HG03354 (cell line): Measurements from ENCODE around the gene MYO7B.

Experiments used
- ATAC-seq: cut with Tn5 transposase; IDR thresholded peaks from one replicate; pipeline ENCODE4 v1.9.1; 2021; ENCODE audit warnings: mild to moderate bottlenecking; ENCODE audit not compliant: unreplicated experiment, poor library complexity, severe bottlenecking

The MYO7B gene

GRCh38 chr2:127545796-127546195, 10.3 kb downstream of the MYO7B start:
- no peak for ATAC-seq

- ATAC-seq = no peak
Measured at GRCh38 chr2:127546797-127547196, 11.3 kb downstream of the MYO7B start.

DNA sequence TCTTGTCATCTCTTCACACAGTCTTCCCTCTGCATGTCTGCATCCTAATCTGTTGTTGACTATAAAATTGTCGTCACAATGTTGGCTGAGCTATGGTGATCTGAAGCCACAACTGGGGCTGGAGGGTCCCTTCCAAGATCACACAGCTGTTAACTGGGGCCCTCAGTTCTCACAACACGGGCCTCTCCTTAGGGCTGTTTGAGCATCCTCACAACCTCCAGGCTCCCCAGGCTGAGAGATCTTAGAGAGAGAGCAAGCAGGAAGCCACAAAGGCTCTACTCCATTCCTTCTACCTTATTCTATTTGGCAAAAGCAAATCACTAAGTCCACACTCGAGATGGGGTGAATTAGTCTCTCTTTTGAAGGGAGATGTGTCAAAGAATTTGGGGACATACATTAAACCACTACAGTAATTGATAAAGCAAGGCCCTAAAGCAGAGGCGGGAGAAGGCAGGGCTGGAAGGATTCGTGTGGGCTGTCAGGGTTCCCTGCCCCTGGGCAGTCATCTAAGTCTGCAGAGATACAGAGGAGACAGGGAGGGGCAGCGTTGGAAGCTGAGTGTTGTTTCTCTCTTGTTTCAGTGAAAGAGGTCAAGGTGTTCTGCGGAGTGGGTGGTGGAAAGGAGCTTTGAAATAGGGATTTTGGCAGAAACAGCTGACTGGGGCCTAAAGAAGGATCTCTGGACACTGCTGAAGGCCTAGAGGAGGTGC, 15.9 kb downstream of the MYO7B start:
- no peak for ATAC-seq

- no peak for ATAC-seq
Measured at GRCh38 chr2:127552336-127552735, 16.9 kb downstream of the MYO7B start.

DNA sequence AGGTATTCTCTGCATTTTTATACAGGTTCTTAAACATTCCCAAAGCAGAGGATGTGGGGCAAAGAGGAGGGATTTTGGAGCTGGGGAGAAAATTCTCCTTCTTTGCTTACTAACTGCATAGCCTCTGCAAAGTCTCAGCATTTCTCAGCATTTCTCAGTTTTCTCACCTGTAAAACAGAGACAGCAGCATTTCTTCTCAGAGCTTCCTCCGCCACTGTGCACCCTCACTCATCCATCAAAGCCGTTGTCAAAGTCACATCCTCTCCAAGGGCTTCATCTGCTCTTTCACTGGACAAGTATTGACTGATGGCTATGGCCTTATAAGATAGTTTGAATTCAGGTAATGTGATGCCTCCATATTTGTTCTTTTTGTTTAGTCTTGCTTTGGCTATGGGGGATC, 17.4 kb downstream of the MYO7B start:
- no peak for ATAC-seq

GRCh38 chr2:127558911-127559310, 23.4 kb downstream of the MYO7B start:
- no peak for ATAC-seq

DNA sequence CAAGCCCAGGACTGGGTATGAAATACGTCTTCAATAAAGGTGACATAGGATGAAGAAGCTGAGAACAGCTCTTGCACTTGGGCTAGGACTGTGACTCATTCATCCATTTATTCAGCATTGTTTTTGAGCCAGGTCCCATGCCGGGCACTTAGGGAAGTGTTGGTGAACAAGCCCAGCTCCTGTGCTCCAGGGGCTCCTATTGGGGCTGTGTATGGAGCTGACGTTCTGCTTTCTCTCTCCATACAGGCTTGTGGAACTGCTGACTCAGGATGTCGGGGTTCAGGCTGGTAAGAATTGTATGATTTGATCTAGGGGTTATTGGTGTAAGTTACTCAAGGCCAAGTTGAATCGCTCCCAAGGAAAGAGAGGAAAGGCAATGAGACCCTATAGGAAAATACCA, 24.0 kb downstream of the MYO7B start:
- no peak for ATAC-seq

- ATAC-seq = no peak
Measured at GRCh38 chr2:127560201-127560930, 24.9 kb downstream of the MYO7B start.

DNA sequence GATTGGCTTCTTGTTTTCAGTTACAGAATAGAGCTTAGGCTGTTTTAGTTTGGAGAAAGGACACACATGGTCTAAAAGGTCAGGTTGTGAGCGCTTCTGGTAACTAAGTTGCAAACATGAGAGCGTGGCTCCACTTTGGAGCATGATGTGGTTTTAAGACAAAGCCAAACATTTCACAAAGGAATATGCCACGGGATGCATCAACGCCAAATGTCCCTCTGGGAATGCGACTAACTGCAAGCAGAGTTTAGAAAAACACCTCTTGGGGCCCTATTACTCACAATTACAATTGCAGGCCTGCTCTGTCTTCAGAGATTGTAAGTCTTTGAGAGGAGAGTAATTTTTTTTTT, 25.4 kb downstream of the MYO7B start:
- no peak for ATAC-seq

GRCh38 chr2:127561371-127561770, 25.9 kb downstream of the MYO7B start:
- no peak for ATAC-seq

DNA sequence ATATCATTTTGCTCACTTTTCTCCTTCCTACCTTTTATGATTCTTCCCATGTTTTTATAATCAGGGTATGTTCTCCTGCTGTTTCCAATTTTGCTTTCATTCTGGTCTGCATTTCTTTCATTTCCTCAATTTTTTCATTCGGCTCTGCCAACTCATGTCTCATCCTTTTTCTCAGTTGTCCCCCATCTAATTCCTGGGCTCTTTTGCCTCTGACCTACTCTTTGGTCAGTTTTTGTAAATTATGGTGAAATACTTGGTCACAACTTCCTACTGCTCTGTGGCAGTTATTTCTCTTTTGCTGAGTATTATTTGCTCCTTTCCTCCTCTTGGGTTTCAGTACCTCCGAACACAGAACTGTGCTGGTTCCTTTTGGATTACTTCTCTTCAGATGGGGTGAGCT, 27.5 kb downstream of the MYO7B start:
- ATAC-seq = no peak

DNA sequence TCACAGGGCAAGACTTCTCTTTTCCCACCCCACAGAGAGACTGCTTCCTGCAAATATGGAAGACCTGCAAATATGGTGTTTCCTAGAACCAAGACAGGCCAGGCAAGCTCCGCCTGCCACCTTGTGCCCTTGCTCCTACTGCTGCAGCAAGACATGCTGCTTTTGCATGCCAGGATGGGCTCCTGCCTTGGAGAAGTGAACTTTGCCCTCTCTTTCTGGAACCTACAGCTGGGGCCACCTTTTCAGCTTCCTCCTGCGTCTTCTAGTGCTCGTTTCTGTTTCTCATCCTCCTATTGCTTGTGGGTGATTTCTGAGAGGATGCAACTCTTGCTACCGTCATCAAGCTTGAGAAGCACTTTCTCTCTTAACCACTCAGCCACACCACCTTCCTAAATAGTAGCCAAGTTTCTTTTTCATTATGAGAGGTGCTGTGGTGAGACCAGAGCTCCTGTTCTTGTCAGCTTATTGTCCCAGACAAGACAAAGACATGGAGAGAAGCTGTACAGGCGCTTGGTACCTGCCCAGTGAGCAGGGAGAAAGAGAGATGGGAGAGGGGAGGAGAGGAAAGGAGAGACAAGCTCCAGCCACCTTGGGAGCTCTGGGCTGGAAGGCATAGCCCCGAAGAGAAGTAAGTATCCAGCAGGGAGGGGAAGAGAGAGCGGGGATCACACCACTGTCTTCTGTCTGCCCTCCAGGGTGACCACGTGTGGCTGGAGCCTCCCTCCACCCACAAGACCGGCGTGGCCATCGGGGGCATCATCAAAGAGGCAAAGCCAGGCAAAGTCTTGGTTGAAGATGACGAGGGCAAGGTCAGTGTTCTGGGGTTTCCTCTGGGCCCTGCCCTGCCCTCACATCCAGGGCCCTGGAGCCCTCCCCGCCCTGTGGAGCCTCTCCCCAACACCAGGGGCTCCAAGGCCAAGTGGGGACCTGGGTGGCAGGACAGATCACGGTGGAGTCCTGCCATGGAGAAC, 28.3 kb downstream of the MYO7B start:
- peak; percentile 98 for ATAC-seq

- no peak for ATAC-seq
Measured at GRCh38 chr2:127564429-127565260, 29.2 kb downstream of the MYO7B start.

- ATAC-seq = no peak
Measured at GRCh38 chr2:127565261-127566138, 30.0 kb downstream of the MYO7B start.

- ATAC-seq = no peak
Measured at GRCh38 chr2:127566139-127566417, 30.6 kb downstream of the MYO7B start.

GRCh38 chr2:127566576-127566975, 31.1 kb downstream of the MYO7B start:
- ATAC-seq = no peak

DNA sequence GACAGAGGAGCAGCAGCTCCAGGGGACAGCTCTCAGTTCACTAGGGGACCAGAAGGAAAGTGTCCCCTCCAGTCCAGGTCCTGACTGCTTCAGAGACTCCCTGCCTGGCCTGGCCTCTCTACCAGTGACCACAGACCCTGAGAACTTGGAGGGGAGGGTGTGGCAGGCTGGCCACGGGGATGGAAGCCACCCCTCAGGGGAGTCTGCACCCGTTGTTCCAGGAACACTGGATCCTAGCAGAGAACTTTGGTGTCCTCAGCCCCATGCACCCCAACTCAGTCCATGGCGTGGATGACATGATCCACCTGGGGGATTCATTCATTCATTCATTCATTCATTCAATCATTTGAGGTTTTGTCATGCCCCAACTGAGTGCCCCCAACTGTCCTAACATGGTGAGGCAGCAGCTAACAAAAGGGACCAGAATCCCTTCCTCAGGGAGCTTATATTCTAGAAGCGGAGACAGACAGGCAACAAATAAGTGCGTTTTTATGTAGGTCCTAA, 31.9 kb downstream of the MYO7B start:
- no peak for ATAC-seq

DNA sequence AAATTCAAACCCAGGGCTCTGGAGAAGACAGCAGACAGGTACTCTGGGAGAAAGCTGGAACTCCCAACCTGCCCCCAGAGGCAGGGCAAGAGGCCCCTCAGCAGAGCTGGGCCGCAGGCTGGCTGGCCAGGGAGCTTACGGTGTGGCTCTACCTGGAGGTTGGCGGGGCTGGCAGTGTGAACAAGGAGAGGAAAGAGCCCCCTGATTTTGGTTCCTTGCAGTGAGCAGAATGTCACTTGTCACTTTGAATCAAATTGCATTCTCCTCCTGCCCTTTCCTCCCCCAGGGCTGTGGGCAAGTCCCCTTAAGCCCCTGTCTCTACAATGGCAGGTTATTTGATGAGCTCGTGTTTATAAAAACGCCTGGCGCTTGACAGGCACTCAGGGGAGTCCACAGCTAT, 32.6 kb downstream of the MYO7B start:
- no peak for ATAC-seq

DNA sequence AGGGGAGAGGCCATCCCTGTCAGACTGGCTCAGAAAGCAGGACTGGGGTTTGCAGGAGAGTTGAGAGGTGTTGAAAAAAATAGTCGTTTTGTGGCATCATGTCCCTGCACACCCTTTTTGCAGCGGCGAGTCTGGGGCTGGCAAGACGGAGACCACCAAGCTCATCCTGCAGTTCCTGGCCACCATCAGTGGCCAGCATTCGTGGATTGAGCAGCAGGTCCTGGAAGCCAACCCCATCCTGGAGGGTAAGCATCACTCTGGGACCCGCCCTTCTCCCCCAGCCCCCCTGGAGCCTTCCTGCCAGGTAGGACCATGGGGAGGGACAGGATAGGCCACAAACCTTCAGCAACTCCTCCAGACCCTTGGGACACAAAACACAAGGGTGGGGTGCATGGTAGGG, 34.2 kb downstream of the MYO7B start:
- no peak for ATAC-seq
